K562 (cell line): ENCODE results near the gene FGF11. TPM values are rescaled to one million over a fixed set of nuclear protein-coding genes. Genes with fewer than 3 reads are reported as not detected.
A peak's percentile ranks its signal among the peaks of the same experiment; 100 is the strongest.

ENCODE experiments used
- CXXC5 ChIP-seq: fragments of 250-450 bp; sonication (Bioruptor Pico); IDR thresholded peaks from 2 replicates; pipeline ENCODE4 v1.8.0; 2022; ENCODE audit warnings: inconsistent platforms, mild to moderate bottlenecking, moderate library complexity
- GTF2F1 ChIP-seq: IDR thresholded peaks from 2 replicates; pipeline ENCODE4 v1.6.1; 2011; ENCODE audit warnings: low read depth, low read length, improper control_type of control experiment
- KAT7 ChIP-seq: sonication (generic); formaldehyde crosslinking; IDR thresholded peaks from 2 replicates; pipeline ENCODE4 v1.8.0; 2022; ENCODE audit warnings: missing genetic modification reagents, mild to moderate bottlenecking, borderline replicate concordance
- KDM5B ChIP-seq: fragments of 200-600 bp; sonication (generic); IDR thresholded peaks from 2 replicates; pipeline ENCODE4 v1.6.1; 2012; ENCODE audit warnings: low read depth, mild to moderate bottlenecking, moderate library complexity, low read length, control low read depth, inconsistent platforms; ENCODE audit not compliant: insufficient replicate concordance
- MXI1 ChIP-seq: IDR thresholded peaks from 2 replicates; pipeline ENCODE4 v1.6.1; 2011; ENCODE audit warnings: low read depth, mild to moderate bottlenecking, improper control_type of control experiment, low read length
- MYBL2 ChIP-seq, 2 experiments: fragments of 450-650 bp in 1 of 2; sonication (generic) in 1 of 2; formaldehyde crosslinking in 1 of 2; IDR thresholded peaks; 2 replicates each; pipeline versions ENCODE4 v1.6.1 to v1.8.1; 2017 to 2022; ENCODE audit warnings: borderline replicate concordance in 1 of 2, inconsistent platforms in 1 of 2, low read depth in 1 of 2, mild to moderate bottlenecking in 1 of 2, missing genetic modification reagents in 1 of 2, moderate library complexity in 1 of 2
- POLR3G ChIP-seq: IDR thresholded peaks from 2 replicates; pipeline ENCODE4 v1.6.1; 2011; ENCODE audit not compliant: insufficient read length, insufficient replicate concordance; ENCODE audit errors: extremely low read depth
- RBFOX2 ChIP-seq: fragments of 200-400 bp; formaldehyde crosslinking; IDR thresholded peaks from 2 replicates; pipeline ENCODE4 v1.6.1; 2017; ENCODE audit warnings: low read depth, mild to moderate bottlenecking, low read length, moderate library complexity
- ZFX ChIP-seq: sonication (generic); formaldehyde crosslinking; IDR thresholded peaks from 2 replicates; pipeline ENCODE4 v1.8.0; 2022; ENCODE audit warnings: mild to moderate bottlenecking, missing genetic modification reagents, moderate library complexity
- ZNF263 ChIP-seq: sonication (generic); formaldehyde crosslinking; IDR thresholded peaks from 2 replicates; pipeline ENCODE4 v1.8.0; 2022; ENCODE audit warnings: mild to moderate bottlenecking, missing genetic modification reagents, borderline replicate concordance
- ZNF77 ChIP-seq: fragments of 250-450 bp; sonication (Bioruptor Pico); IDR thresholded peaks from 2 replicates; pipeline ENCODE4 v1.5.0; 2020
- ZNF778 ChIP-seq: fragments of 450-650 bp; formaldehyde crosslinking; IDR thresholded peaks from 2 replicates; pipeline ENCODE4 v1.4.0; 2020; ENCODE audit warnings: mild to moderate bottlenecking, moderate library complexity
- polyA plus RNA-seq, 8 experiments: library from polyadenylated mRNA; depleted of rRNA in 4 of 8; stranded (reverse) in 5 of 8; unstranded in 3 of 8; fragments of >200 nt; fragmentation: Nextera tagmentation in 2 of 8; fragmentation: Illumina TruSeq in 1 of 8; extraction: Ambion mirVana in 2 of 8; extraction: Trizol in 1 of 8; gene quantifications; 2 replicates each; pipeline versions ENCODE4 v1.2.1 to v1.2.3, GENCODE V29; 2011 to 2014; ENCODE audit warnings: inconsistent platforms in 1 of 8, missing spikeins in 1 of 8
- total RNA-seq, 7 experiments: library from RNA; depleted of rRNA in 6 of 7; stranded (reverse); fragments of >200 nt in 6 of 7; fragmentation: Illumina TruSeq in 2 of 7; extraction: Trizol in 2 of 7; gene quantifications; 2 replicates each; pipeline versions ENCODE4 v1.2.1 to v1.2.3, GENCODE V29; 2011 to 2021; ENCODE audit warnings: low replicate concordance in 1 of 7
- TF ChIP-seq, protein P1 (sequence below): sonication (generic); formaldehyde crosslinking; IDR thresholded peaks from 2 replicates; pipeline ENCODE4 v1.8.1; 2023; ENCODE audit warnings: mild to moderate bottlenecking, missing genetic modification reagents
- TF ChIP-seq, protein P2 (sequence below): conservative IDR thresholded peaks from 2 replicates; pipeline ENCODE4 v1.6.1; 2011; ENCODE audit warnings: low read depth, mild to moderate bottlenecking, low read length; ENCODE audit not compliant: control insufficient read depth
- TF ChIP-seq, protein P3 (sequence below), 2 experiments: fragments of 200-800 bp in 1 of 2; sonication (Bioruptor generic) in 1 of 2; sonication (generic) in 1 of 2; formaldehyde crosslinking in 1 of 2; IDR thresholded peaks in 1 of 2; conservative IDR thresholded peaks in 1 of 2; 2 replicates each; pipeline versions ENCODE4 v1.5.0 to v1.6.1; 2016 to 2020; ENCODE audit warnings: missing compliant biosample characterization in 1 of 2, missing genetic modification characterization in 1 of 2, missing genetic modification reagents in 1 of 2
- TF ChIP-seq, protein P4 (sequence below): fragments of 450-650 bp; IDR thresholded peaks from 2 replicates; pipeline ENCODE4 v1.6.1; 2016; ENCODE audit warnings: borderline replicate concordance
- TF ChIP-seq, protein P5 (sequence below): IDR thresholded peaks from 2 replicates; pipeline ENCODE4 v1.6.1; 2016; ENCODE audit warnings: missing genetic modification characterization, missing compliant biosample characterization

FGF11 gene
- total and polyA plus RNA-seq, 9 of the 15 experiments (the other 6 are each of a cell fraction or from before 2014, with no cell fraction given) = 1.2 to 7.5 (median 3.0) TPM

DNA sequence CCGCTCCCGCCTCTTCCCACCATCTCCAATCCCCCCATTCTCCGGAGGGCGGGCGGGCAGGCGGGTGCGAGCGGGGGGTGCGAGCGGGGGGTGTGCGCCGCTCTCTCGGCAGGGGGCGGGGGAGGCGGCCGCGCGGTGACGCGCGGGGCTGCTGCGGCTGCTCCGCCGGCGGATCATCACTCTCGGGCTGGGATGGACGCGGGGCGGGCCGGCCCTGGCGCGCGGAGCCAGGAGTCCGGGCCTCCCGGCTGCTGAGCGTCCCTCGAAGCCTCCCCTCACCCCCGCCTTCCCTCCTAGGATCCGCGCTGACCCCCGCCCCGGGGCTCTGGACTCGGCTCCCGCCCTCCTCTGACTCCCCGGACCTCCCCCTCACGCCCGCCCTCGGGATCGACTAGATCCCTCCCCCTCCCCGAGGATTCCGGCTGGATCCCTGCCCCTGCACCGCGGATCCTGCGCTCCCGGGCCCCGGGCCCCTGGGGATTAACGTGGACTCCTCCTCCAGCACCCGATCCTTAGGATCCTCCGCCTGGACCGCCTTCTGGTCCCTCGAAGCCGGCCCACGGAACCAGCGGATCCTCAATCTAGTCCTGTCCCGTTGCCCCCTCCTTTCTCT is 34.5 kb upstream of the FGF11 start (continued):
- TF ChIP-seq, protein P1, sequence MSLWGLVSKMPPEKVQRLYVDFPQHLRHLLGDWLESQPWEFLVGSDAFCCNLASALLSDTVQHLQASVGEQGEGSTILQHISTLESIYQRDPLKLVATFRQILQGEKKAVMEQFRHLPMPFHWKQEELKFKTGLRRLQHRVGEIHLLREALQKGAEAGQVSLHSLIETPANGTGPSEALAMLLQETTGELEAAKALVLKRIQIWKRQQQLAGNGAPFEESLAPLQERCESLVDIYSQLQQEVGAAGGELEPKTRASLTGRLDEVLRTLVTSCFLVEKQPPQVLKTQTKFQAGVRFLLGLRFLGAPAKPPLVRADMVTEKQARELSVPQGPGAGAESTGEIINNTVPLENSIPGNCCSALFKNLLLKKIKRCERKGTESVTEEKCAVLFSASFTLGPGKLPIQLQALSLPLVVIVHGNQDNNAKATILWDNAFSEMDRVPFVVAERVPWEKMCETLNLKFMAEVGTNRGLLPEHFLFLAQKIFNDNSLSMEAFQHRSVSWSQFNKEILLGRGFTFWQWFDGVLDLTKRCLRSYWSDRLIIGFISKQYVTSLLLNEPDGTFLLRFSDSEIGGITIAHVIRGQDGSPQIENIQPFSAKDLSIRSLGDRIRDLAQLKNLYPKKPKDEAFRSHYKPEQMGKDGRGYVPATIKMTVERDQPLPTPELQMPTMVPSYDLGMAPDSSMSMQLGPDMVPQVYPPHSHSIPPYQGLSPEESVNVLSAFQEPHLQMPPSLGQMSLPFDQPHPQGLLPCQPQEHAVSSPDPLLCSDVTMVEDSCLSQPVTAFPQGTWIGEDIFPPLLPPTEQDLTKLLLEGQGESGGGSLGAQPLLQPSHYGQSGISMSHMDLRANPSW (CRISPR knock-in tag) = no peak
- TF ChIP-seq, protein P2, sequence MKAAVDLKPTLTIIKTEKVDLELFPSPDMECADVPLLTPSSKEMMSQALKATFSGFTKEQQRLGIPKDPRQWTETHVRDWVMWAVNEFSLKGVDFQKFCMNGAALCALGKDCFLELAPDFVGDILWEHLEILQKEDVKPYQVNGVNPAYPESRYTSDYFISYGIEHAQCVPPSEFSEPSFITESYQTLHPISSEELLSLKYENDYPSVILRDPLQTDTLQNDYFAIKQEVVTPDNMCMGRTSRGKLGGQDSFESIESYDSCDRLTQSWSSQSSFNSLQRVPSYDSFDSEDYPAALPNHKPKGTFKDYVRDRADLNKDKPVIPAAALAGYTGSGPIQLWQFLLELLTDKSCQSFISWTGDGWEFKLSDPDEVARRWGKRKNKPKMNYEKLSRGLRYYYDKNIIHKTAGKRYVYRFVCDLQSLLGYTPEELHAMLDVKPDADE = no peak
- TF ChIP-seq MYBL2 (IDR thresholded peaks at IDR 0.05; ENCODE audit: low read depth) (no peak), MYBL2 (CRISPR knock-in tag; IDR thresholded peaks at IDR 0.05; ENCODE audit: borderline replicate concordance) (no peak), CXXC5 (0 out of 2 replicates have a peak, but pooled peaks have one; percentile 42), ZNF263 (CRISPR knock-in tag) (no peak), ZNF778 (CRISPR knock-in tag) (no peak), GTF2F1 (no peak), KAT7 (no peak), POLR3G (no peak), KDM5B (no peak), RBFOX2 (no peak), ZNF77 (CRISPR knock-in tag) (no peak), MXI1 (no peak), ZFX (CRISPR knock-in tag) (0 out of 2 replicates have a peak, but pooled peaks have one; percentile 12)
- TF ChIP-seq, protein P3, sequence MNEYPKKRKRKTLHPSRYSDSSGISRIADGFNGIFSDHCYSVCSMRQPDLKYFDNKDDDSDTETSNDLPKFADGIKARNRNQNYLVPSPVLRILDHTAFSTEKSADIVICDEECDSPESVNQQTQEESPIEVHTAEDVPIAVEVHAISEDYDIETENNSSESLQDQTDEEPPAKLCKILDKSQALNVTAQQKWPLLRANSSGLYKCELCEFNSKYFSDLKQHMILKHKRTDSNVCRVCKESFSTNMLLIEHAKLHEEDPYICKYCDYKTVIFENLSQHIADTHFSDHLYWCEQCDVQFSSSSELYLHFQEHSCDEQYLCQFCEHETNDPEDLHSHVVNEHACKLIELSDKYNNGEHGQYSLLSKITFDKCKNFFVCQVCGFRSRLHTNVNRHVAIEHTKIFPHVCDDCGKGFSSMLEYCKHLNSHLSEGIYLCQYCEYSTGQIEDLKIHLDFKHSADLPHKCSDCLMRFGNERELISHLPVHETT (CRISPR knock-in tag; conservative IDR thresholded peaks at IDR 0.05 in 1 of 2, IDR thresholded peaks at IDR 0.05 in 1 of 2) = 0 out of 4 replicates have a peak, but pooled peaks of 1 of the 2 experiments have one; percentile 3
- TF ChIP-seq, protein P4, sequence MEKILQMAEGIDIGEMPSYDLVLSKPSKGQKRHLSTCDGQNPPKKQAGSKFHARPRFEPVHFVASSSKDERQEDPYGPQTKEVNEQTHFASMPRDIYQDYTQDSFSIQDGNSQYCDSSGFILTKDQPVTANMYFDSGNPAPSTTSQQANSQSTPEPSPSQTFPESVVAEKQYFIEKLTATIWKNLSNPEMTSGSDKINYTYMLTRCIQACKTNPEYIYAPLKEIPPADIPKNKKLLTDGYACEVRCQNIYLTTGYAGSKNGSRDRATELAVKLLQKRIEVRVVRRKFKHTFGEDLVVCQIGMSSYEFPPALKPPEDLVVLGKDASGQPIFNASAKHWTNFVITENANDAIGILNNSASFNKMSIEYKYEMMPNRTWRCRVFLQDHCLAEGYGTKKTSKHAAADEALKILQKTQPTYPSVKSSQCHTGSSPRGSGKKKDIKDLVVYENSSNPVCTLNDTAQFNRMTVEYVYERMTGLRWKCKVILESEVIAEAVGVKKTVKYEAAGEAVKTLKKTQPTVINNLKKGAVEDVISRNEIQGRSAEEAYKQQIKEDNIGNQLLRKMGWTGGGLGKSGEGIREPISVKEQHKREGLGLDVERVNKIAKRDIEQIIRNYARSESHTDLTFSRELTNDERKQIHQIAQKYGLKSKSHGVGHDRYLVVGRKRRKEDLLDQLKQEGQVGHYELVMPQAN = no peak
- TF ChIP-seq, protein P5, sequence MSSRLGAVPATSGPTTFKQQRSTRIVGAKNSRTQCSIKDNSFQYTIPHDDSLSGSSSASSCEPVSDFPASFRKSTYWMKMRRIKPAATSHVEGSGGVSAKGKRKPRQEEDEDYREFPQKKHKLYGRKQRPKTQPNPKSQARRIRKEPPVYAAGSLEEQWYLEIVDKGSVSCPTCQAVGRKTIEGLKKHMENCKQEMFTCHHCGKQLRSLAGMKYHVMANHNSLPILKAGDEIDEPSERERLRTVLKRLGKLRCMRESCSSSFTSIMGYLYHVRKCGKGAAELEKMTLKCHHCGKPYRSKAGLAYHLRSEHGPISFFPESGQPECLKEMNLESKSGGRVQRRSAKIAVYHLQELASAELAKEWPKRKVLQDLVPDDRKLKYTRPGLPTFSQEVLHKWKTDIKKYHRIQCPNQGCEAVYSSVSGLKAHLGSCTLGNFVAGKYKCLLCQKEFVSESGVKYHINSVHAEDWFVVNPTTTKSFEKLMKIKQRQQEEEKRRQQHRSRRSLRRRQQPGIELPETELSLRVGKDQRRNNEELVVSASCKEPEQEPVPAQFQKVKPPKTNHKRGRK (tag) = no peak
